ENCODE data around the gene DNAH11.

GRCh38 chr7:21946222-21946709 is 403.4 kb downstream of the DNAH11 start:
- TF ChIP-seq REST (IDR thresholded peaks at IDR 0.05; ENCODE audit: borderline replicate concordance) (no peak), CTCF (IDR thresholded peaks at IDR 0.05; ENCODE audit: poor library complexity, severe bottlenecking) (no peak), EZH2 (IDR thresholded peaks at IDR 0.05; ENCODE audit: borderline replicate concordance, insufficient read depth, low read length, poor library complexity, severe bottlenecking) (no peak), POLR2AphosphoS5 (IDR thresholded peaks at IDR 0.05) (no peak), TAF1 (IDR thresholded peaks at IDR 0.05; ENCODE audit: low read depth) (no peak)

Data from neural cell (in vitro differentiated cells).